ENCODE results near the gene CFAP77.

Gene CFAP77

DNA sequence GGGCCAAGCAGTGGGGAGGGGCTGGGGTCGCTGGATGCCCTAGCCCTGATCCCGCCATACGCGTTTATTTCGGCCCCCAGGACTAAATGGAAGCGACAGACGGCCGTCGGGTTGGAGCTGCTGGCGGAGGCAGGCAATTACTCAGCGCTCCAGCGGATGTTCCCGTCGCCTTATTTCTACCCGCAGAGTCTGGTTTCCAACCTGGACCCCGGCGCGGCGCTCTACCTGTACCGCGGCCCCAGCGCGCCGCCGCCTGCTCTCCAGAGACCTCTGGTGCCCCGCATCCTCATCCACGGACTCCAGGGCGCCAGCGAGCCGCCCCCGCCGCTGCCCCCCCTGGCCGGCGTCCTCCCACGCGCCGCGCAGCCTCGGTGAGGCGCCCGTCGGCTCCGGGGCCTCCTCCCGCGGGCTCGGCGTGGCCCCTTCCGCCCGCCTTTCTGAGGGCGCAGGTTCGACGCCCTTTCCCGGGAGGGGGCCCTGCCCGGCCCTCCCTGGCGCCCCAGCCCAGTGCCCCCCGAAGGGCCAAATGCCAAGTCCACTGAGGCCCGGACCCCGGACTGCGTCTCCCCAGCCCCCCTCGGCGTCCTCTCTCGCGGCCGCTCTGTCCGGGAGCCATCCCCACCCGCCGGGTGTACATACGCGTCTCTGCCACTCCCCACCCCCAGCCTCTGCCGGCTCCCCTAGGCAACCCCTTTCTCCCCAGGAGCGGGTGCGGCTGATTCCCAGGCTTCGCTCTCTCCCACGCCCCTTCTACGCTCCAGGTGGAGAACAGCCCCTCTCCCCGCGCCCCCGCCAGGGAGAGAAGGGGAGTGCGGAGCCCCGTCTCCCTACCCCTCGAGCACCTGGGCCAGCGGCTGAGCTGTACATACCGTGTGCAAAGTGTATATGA is 179.4 kb downstream of the CFAP77 start:
- ChIA-PET POLR2A (no interaction called here), CTCF (no interaction called here)
- TF ChIP-seq TARDBP (IDR thresholded peaks at IDR 0.05) (no peak), ELF4 (IDR thresholded peaks at IDR 0.05) (no peak), SP1 (IDR thresholded peaks at IDR 0.05) (no peak), SUZ12 (IDR thresholded peaks at IDR 0.05) (no peak), FOXK2 (IDR thresholded peaks at IDR 0.05) (no peak), ARNT (IDR thresholded peaks at IDR 0.05) (no peak), LEF1 (IDR thresholded peaks at IDR 0.05; ENCODE audit: borderline replicate concordance) (no peak), FOXA1 (IDR thresholded peaks at IDR 0.05) (no peak), HDGF (IDR thresholded peaks at IDR 0.05; ENCODE audit: borderline replicate concordance) (no peak), ZNF384 (IDR thresholded peaks at IDR 0.05) (no peak), BHLHE40 (IDR thresholded peaks at IDR 0.05; ENCODE audit: borderline replicate concordance) (no peak), L3MBTL2 (conservative IDR thresholded peaks at IDR 0.05) (no peak), FOXM1 (IDR thresholded peaks at IDR 0.05; ENCODE audit: borderline replicate concordance) (no peak), NFRKB (IDR thresholded peaks at IDR 0.05) (no peak)
- TF ChIP-seq, protein P1, sequence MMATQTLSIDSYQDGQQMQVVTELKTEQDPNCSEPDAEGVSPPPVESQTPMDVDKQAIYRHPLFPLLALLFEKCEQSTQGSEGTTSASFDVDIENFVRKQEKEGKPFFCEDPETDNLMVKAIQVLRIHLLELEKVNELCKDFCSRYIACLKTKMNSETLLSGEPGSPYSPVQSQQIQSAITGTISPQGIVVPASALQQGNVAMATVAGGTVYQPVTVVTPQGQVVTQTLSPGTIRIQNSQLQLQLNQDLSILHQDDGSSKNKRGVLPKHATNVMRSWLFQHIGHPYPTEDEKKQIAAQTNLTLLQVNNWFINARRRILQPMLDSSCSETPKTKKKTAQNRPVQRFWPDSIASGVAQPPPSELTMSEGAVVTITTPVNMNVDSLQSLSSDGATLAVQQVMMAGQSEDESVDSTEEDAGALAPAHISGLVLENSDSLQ (IDR thresholded peaks at IDR 0.05), result no peak
- no peak for DNase-seq (ENCODE audit: extremely low spot score)

DNA sequence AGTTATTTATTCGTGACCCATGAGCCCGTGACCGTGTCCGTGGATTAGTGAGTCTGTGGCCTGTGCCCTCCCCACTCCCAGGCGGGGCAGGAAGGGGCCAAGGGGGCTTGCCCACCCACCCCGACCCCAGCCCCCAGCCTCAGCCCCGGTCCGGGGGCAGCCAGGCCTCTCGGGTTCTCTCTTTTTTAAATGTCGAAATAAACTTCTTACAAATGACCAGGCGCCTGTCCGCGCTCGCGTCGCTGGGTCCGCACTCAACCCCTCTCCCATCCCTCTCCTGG is 180.0 kb downstream of the CFAP77 start:
- POLR2A ChIA-PET, result no interaction called here

DNA sequence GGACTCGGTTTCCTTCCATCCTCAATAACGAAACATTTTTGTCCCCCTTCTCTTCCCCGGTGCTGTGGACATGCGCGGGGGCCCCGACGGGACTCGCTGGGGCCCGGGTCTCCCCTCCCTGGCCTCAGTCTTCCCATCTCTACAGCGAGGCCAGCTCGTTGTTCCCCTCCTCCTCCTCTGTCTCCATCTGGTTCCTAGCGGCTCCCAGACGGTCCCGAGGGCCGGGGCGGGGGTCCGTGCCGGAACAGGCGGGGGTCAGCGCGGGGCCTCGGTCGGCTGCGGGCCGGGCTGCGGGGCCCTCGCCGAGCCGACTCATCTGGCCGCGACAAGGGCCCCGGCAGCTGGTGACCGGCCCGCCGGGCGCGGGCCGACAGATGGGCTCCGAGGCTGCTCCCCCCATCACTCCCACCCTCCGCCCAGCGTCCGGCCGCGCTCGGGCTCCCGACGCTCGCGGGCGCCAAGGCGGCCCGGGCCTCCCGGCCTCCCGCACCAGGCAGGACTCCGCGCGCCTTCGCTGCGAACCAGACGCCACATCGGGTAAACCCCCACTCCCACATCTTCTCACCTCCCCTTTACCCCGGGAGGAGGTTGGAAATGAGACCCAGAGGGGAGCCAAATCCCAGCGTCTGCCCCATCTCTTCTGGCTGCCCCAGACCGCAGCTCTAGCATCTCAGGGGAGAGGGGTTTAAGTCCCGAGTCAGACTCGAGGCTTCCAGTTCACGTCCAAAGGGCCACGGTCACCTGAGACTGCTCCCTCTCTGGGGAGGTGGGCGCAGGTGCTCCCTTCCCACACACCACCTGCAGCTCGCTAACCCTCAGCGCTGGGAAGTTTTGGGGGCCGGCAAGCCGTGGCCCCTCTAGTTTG is 180.5 kb downstream of the CFAP77 start:
- CTCF ChIA-PET, result no interaction called here
- TF ChIP-seq L3MBTL2 (conservative IDR thresholded peaks at IDR 0.05) (no peak), ARNT (IDR thresholded peaks at IDR 0.05) (no peak), HDGF (IDR thresholded peaks at IDR 0.05; ENCODE audit: borderline replicate concordance) (no peak), BHLHE40 (IDR thresholded peaks at IDR 0.05; ENCODE audit: borderline replicate concordance) (no peak), FOXM1 (IDR thresholded peaks at IDR 0.05; ENCODE audit: borderline replicate concordance) (no peak), SP1 (IDR thresholded peaks at IDR 0.05) (no peak), ELF4 (IDR thresholded peaks at IDR 0.05) (no peak), LEF1 (IDR thresholded peaks at IDR 0.05; ENCODE audit: borderline replicate concordance) (no peak), CTBP1 (IDR thresholded peaks at IDR 0.05; ENCODE audit: borderline replicate concordance) (no peak), FOXA1 (IDR thresholded peaks at IDR 0.05) (no peak), NFRKB (IDR thresholded peaks at IDR 0.05) (no peak), TARDBP (IDR thresholded peaks at IDR 0.05) (no peak), ZNF384 (IDR thresholded peaks at IDR 0.05) (no peak), SUZ12 (IDR thresholded peaks at IDR 0.05) (no peak), FOXK2 (IDR thresholded peaks at IDR 0.05) (no peak)
- TF ChIP-seq, protein P1 (IDR thresholded peaks at IDR 0.05), result no peak
- no peak for DNase-seq (ENCODE audit: extremely low spot score)
- POLR2A ChIA-PET, result no interaction called here

More for the DNA sequence above, 180.0 kb downstream of the CFAP77 start:
- DNase-seq (ENCODE audit: extremely low spot score), result no peak
- CTCF ChIA-PET, result no interaction called here
- TF ChIP-seq, protein P1 (IDR thresholded peaks at IDR 0.05), result no peak
- no peak for TF ChIP-seq LEF1 (IDR thresholded peaks at IDR 0.05; ENCODE audit: borderline replicate concordance)
- TF ChIP-seq HDGF (IDR thresholded peaks at IDR 0.05; ENCODE audit: borderline replicate concordance), result no peak
- TF ChIP-seq SP1 (IDR thresholded peaks at IDR 0.05), result no peak

DNA sequence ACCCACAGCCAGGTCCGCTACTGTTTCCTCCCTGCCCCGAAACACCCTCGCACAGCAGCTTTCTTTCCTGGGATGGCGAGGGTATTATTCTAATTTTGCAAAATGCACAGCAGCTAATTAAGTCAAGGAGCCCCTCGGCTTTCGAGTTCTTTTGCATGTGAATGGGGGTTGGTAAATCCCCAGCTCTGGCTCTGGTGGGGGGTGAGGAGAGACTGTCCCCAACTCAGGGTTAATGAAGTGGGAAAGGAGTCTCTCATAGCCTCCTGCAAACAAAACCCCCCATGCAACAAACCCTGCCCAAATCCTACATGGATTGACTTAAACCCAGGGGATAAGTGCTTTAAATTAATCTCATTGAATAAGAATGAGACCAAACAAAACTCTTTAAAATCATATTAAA is 181.2 kb downstream of the CFAP77 start:
- CTCF ChIA-PET, result no interaction called here
- DNase-seq (ENCODE audit: extremely low spot score), result no peak
- TF ChIP-seq SP1 (IDR thresholded peaks at IDR 0.05), result no peak
- TF ChIP-seq BHLHE40 (IDR thresholded peaks at IDR 0.05; ENCODE audit: borderline replicate concordance), result no peak
- no peak for TF ChIP-seq FOXA1 (IDR thresholded peaks at IDR 0.05)
- no peak for TF ChIP-seq TARDBP (IDR thresholded peaks at IDR 0.05)
- no peak for TF ChIP-seq FOXM1 (IDR thresholded peaks at IDR 0.05; ENCODE audit: borderline replicate concordance)
- TF ChIP-seq CTBP1 (IDR thresholded peaks at IDR 0.05; ENCODE audit: borderline replicate concordance), result no peak
- no peak for TF ChIP-seq SUZ12 (IDR thresholded peaks at IDR 0.05)
- TF ChIP-seq L3MBTL2 (conservative IDR thresholded peaks at IDR 0.05), result no peak
- no peak for TF ChIP-seq FOXK2 (IDR thresholded peaks at IDR 0.05)
- TF ChIP-seq ZNF384 (IDR thresholded peaks at IDR 0.05), result no peak
- no peak for TF ChIP-seq LEF1 (IDR thresholded peaks at IDR 0.05; ENCODE audit: borderline replicate concordance)
- TF ChIP-seq ELF4 (IDR thresholded peaks at IDR 0.05), result no peak
- TF ChIP-seq NFRKB (IDR thresholded peaks at IDR 0.05), result no peak
- TF ChIP-seq ARNT (IDR thresholded peaks at IDR 0.05), result no peak
- no peak for TF ChIP-seq HDGF (IDR thresholded peaks at IDR 0.05; ENCODE audit: borderline replicate concordance)
- POLR2A ChIA-PET, result no interaction called here

DNA sequence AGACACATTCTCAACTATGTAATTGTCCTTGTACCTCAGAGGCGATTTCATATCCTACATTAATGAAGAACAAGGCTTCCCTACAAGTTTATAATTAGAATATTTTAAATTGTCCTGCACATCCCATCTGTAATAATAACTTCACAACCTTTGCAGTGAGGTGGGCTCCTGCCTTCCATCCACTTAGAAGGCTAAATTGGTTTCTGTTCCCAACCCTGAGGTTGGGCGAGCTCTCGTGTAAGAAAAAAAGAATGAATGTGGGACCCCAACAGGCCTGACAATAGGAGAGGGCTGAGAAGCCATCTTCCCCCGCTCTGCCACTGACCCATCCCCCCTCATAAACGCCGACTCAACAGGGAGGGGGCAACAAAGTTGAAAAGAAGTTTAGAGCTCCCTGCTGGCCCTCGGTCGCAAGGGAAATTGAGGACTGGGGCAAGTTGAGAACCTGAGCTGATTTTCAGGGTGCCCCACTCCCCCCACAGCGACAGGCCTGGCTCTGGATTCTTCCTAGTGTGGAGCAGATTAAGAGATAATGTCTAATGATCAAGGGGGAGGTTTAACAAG is 181.8 kb downstream of the CFAP77 start:
- TF ChIP-seq FOXA1 (IDR thresholded peaks at IDR 0.05), result no peak
- no peak for TF ChIP-seq ZNF384 (IDR thresholded peaks at IDR 0.05)
- no peak for TF ChIP-seq ELF4 (IDR thresholded peaks at IDR 0.05)
- no peak for TF ChIP-seq TARDBP (IDR thresholded peaks at IDR 0.05)
- no peak for TF ChIP-seq ARNT (IDR thresholded peaks at IDR 0.05)
- TF ChIP-seq L3MBTL2 (conservative IDR thresholded peaks at IDR 0.05), result no peak
- TF ChIP-seq CTBP1 (IDR thresholded peaks at IDR 0.05; ENCODE audit: borderline replicate concordance), result no peak
- no peak for TF ChIP-seq HDGF (IDR thresholded peaks at IDR 0.05; ENCODE audit: borderline replicate concordance)
- no peak for TF ChIP-seq SUZ12 (IDR thresholded peaks at IDR 0.05)
- TF ChIP-seq BHLHE40 (IDR thresholded peaks at IDR 0.05; ENCODE audit: borderline replicate concordance), result no peak
- no peak for TF ChIP-seq NFRKB (IDR thresholded peaks at IDR 0.05)
- no peak for TF ChIP-seq FOXK2 (IDR thresholded peaks at IDR 0.05)
- no peak for TF ChIP-seq FOXM1 (IDR thresholded peaks at IDR 0.05; ENCODE audit: borderline replicate concordance)
- TF ChIP-seq SP1 (IDR thresholded peaks at IDR 0.05), result no peak
- no peak for TF ChIP-seq LEF1 (IDR thresholded peaks at IDR 0.05; ENCODE audit: borderline replicate concordance)
- TF ChIP-seq, protein P1 (IDR thresholded peaks at IDR 0.05), result no peak
- ChIA-PET CTCF (no interaction called here), POLR2A (no interaction called here)
- DNase-seq (ENCODE audit: extremely low spot score), result no peak

Data from HEK293T (cell line).